ENCODE data around the gene PPIE.
"Not testable (repeated sequence)": the region's sequence is repeated elsewhere in the genome, so short reads cannot be mapped to it uniquely, and the experiment has no call there.

The PPIE gene

DNA sequence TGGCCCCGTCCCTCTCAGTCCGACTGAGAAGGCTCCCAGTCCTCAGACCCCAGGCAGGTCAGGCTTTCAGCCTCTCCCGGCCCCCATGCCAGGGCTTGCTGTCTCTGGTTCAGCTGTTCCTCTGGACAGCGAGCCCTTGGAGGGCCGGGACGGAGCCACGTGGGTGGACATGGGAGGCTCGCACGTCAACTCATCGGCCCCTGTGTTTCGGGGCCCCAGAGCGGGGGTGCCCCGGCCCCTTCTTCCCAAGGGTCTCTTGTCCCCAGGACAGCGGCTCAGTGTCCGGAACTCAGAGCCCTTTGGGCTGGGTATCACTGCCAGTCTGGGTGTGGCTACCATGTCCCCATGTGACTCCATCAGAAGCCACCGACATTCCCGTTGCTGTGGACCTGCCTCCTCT, 39.2 kb downstream of the PPIE start:
- H3K9ac ChIP-seq (ENCODE audit: low read length); H3K27ac ChIP-seq (ENCODE audit: low read length, poor library complexity, severe bottlenecking); H3K79me1 ChIP-seq (replicated peaks; ENCODE audit: low read length, poor library complexity, severe bottlenecking); H2AFZ ChIP-seq (ENCODE audit: low read depth, low read length); H2BK12ac ChIP-seq (ENCODE audit: low read length in 2 of 2); H3K4me3 ChIP-seq (ENCODE audit: insufficient read depth in 1 of 2, low read depth in 1 of 2, low read length in 2 of 2); H2BK5ac ChIP-seq (ENCODE audit: low read depth, low read length, poor library complexity, severe bottlenecking); H2BK120ac ChIP-seq (ENCODE audit: low read depth, low read length); H3K36me3 ChIP-seq (ENCODE audit: control insufficient read depth in 1 of 2, insufficient read depth in 2 of 2, low read depth in 1 of 2, low read length in 2 of 2); H4K8ac ChIP-seq (ENCODE audit: low read length); H4K91ac ChIP-seq (ENCODE audit: low read length); H3K23ac ChIP-seq (ENCODE audit: low read length in 2 of 2); H2AK5ac ChIP-seq (ENCODE audit: low read length, severe bottlenecking); H3K4me1 ChIP-seq (ENCODE audit: control insufficient read depth, insufficient read depth, low read depth, low read length); H3K14ac ChIP-seq (ENCODE audit: low read length in 2 of 2); H3K4ac ChIP-seq (ENCODE audit: low read depth in 1 of 2, low read length in 2 of 2); H2BK15ac ChIP-seq (ENCODE audit: low read depth, poor library complexity, severe bottlenecking); H3K4me2 ChIP-seq (ENCODE audit: low read length, poor library complexity, severe bottlenecking); DNase-seq; H3K18ac ChIP-seq (ENCODE audit: low read depth in 1 of 2, low read length in 2 of 2); H3K9me3 ChIP-seq (ENCODE audit: control insufficient read depth, low read length): not testable (repeated sequence)
- 95% methylated on average over 12 of the region's 17 CpGs for WGBS
- peaks cover 30 to 46% of the 10 kb centered on the region in 2 experiments for H3K27me3 ChIP-seq (ENCODE audit: control insufficient read depth in 1 of 2, insufficient read depth in 1 of 2, low read length in 2 of 2)

DNA sequence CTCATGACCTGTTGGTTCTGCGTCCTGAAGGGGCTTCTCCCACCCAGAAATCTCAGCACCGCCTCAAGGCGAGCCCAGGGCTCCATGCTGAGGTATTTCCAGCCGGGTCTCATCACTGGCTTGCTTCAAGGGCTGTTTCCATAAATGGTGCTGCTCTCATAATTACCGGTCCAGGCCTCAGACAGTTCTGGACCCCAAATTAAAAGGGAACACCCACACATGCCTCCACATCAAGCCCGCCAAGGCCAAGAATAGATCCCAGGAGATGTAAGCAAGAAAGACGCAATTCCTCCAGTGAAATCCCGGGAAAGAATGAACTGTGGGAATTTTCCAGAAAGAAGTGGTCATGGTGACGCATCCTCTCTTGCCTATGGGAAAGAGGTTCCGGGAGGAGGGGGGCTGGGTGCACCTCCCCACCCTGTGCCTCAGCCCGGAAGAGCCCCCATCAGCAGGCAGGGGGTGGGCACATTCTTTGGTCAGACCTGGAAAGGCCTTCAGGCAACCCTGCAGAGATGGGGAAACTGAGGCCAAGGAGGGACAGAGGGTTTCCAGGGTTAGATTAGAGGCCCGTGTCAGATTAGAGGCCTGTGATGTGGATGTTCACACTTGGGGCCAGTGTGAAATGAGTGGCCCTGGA, 39.9 kb downstream of the PPIE start:
- H4K91ac ChIP-seq (ENCODE audit: low read length); H3K14ac ChIP-seq (ENCODE audit: low read length in 2 of 2); H2BK5ac ChIP-seq (ENCODE audit: low read depth, low read length, poor library complexity, severe bottlenecking); H3K36me3 ChIP-seq (ENCODE audit: control insufficient read depth in 1 of 2, insufficient read depth in 2 of 2, low read depth in 1 of 2, low read length in 2 of 2); H2BK120ac ChIP-seq (ENCODE audit: low read depth, low read length); H3K9me3 ChIP-seq (ENCODE audit: control insufficient read depth, low read length); H3K79me1 ChIP-seq (replicated peaks; ENCODE audit: low read length, poor library complexity, severe bottlenecking); H3K4me2 ChIP-seq (ENCODE audit: low read length, poor library complexity, severe bottlenecking); H3K27ac ChIP-seq (ENCODE audit: low read length, poor library complexity, severe bottlenecking); H2BK15ac ChIP-seq (ENCODE audit: low read depth, poor library complexity, severe bottlenecking); H2AFZ ChIP-seq (ENCODE audit: low read depth, low read length); H3K23ac ChIP-seq (ENCODE audit: low read length in 2 of 2); H3K4me3 ChIP-seq (ENCODE audit: insufficient read depth in 1 of 2, low read depth in 1 of 2, low read length in 2 of 2); DNase-seq; H3K4me1 ChIP-seq (ENCODE audit: control insufficient read depth, insufficient read depth, low read depth, low read length); H4K8ac ChIP-seq (ENCODE audit: low read length); H2AK5ac ChIP-seq (ENCODE audit: low read length, severe bottlenecking); H2BK12ac ChIP-seq (ENCODE audit: low read length in 2 of 2); H3K18ac ChIP-seq (ENCODE audit: low read depth in 1 of 2, low read length in 2 of 2); H3K4ac ChIP-seq (ENCODE audit: low read depth in 1 of 2, low read length in 2 of 2); H3K9ac ChIP-seq (ENCODE audit: low read length): not testable (repeated sequence)
- H3K27me3 ChIP-seq (ENCODE audit: control insufficient read depth in 1 of 2, insufficient read depth in 1 of 2, low read length in 2 of 2), result peaks cover 37 to 53% of the 10 kb centered on the region in 2 experiments
- 82% methylated on average over 10 of the region's 12 CpGs for WGBS

DNA sequence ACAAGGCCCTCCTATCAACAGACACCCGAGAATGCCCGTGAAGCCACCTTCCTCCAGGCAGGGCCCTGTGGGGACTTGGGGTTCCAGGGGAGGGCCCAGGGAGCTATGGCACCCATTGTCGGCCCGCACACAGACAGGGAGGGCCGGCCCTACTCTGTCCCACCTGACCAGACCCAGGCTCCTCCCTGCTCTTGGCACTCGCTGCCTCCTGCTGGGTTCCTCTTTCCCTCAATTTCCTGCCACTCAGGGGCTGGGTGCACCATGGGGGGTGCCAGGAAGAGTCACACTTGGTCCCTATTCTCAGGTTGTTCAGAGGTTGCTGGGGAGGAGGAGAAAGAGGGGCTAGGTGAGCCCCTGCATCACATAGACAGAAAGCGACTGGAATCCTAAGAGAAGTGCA, 40.5 kb downstream of the PPIE start:
- Histone ChIP-seq H3K4ac (ENCODE audit: low read depth in 1 of 2, low read length in 2 of 2) (no peak overlapping the region), H3K27ac (ENCODE audit: low read length, poor library complexity, severe bottlenecking) (no peak overlapping the region), H3K9ac (ENCODE audit: low read length) (no peak overlapping the region), H3K4me1 (ENCODE audit: control insufficient read depth, insufficient read depth, low read depth, low read length) (peaks cover 2% of the 10 kb centered on the region), H4K91ac (ENCODE audit: low read length) (no peak overlapping the region), H2BK5ac (ENCODE audit: low read depth, low read length, poor library complexity, severe bottlenecking) (no peak overlapping the region), H3K9me3 (ENCODE audit: control insufficient read depth, low read length) (no peaks in the 10 kb centered on the region), H2AFZ (ENCODE audit: low read depth, low read length) (no peak overlapping the region), H3K14ac (ENCODE audit: low read length in 2 of 2) (no peak overlapping the region), H2BK15ac (ENCODE audit: low read depth, poor library complexity, severe bottlenecking) (no peak overlapping the region), H3K79me1 (replicated peaks; ENCODE audit: low read length, poor library complexity, severe bottlenecking) (no peaks in the 10 kb centered on the region), H3K23ac (ENCODE audit: low read length in 2 of 2) (no peak overlapping the region), H3K18ac (ENCODE audit: low read depth in 1 of 2, low read length in 2 of 2) (no peak overlapping the region), H4K8ac (ENCODE audit: low read length) (no peak overlapping the region), H3K4me2 (ENCODE audit: low read length, poor library complexity, severe bottlenecking) (no peak overlapping the region), H2BK120ac (ENCODE audit: low read depth, low read length) (no peak overlapping the region), H3K36me3 (ENCODE audit: control insufficient read depth in 1 of 2, insufficient read depth in 2 of 2, low read depth in 1 of 2, low read length in 2 of 2) (no peaks in the 10 kb centered on the region), H3K4me3 (ENCODE audit: insufficient read depth in 1 of 2, low read depth in 1 of 2, low read length in 2 of 2) (no peak overlapping the region), H3K27me3 (ENCODE audit: control insufficient read depth in 1 of 2, insufficient read depth in 1 of 2, low read length in 2 of 2) (peaks cover 41 to 58% of the 10 kb centered on the region in 2 experiments), H2BK12ac (ENCODE audit: low read length in 2 of 2) (no peak overlapping the region), H2AK5ac (ENCODE audit: low read length, severe bottlenecking) (no peak overlapping the region)
- 100% methylated on average over 3 of the region's 7 CpGs for WGBS
- no peak for DNase-seq

DNA sequence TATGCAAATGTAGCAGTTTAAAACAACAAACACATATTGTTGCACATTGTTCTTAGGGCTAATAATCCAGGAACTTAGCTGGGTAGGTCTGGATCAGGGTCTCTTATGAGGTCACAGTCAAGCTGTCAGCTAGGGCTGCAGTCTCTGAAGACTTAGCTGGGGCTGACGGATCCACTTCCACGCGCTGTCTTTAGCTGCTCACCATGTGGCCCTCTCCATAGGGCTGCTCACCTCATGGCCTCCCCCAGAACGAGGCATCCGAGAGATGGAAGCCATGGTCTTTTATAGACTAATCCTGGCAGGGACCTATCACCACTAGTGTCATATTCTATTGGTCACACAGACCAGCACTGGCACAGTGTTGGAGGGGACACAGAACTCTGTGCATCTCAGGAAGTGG, 41.1 kb downstream of the PPIE start:
- no peak overlapping the region for H3K14ac ChIP-seq (ENCODE audit: low read length in 2 of 2)
- DNase-seq, result no peak
- H2BK120ac ChIP-seq (ENCODE audit: low read depth, low read length), result no peak overlapping the region
- no peak overlapping the region for H2BK15ac ChIP-seq (ENCODE audit: low read depth, poor library complexity, severe bottlenecking)
- no peak overlapping the region for H2BK12ac ChIP-seq (ENCODE audit: low read length in 2 of 2)
- no peak overlapping the region for H3K27ac ChIP-seq (ENCODE audit: low read length, poor library complexity, severe bottlenecking)
- H2AFZ ChIP-seq (ENCODE audit: low read depth, low read length), result no peak overlapping the region
- H4K8ac ChIP-seq (ENCODE audit: low read length), result no peak overlapping the region
- no peak overlapping the region for H3K4ac ChIP-seq (ENCODE audit: low read depth in 1 of 2, low read length in 2 of 2)
- H3K18ac ChIP-seq (ENCODE audit: low read depth in 1 of 2, low read length in 2 of 2), result no peak overlapping the region
- no peak overlapping the region for H2BK5ac ChIP-seq (ENCODE audit: low read depth, low read length, poor library complexity, severe bottlenecking)
- no peaks in the 10 kb centered on the region for H3K9me3 ChIP-seq (ENCODE audit: control insufficient read depth, low read length)
- H3K27me3 ChIP-seq (ENCODE audit: control insufficient read depth in 1 of 2, insufficient read depth in 1 of 2, low read length in 2 of 2), result peaks cover 41 to 58% of the 10 kb centered on the region in 2 experiments
- H3K36me3 ChIP-seq (ENCODE audit: control insufficient read depth in 1 of 2, insufficient read depth in 2 of 2, low read depth in 1 of 2, low read length in 2 of 2), result no peaks in the 10 kb centered on the region
- H3K4me2 ChIP-seq (ENCODE audit: low read length, poor library complexity, severe bottlenecking), result no peak overlapping the region
- peaks cover 2% of the 10 kb centered on the region for H3K4me1 ChIP-seq (ENCODE audit: control insufficient read depth, insufficient read depth, low read depth, low read length)
- H3K23ac ChIP-seq (ENCODE audit: low read length in 2 of 2), result no peak overlapping the region
- no peak overlapping the region for H2AK5ac ChIP-seq (ENCODE audit: low read length, severe bottlenecking)
- no peak overlapping the region for H4K91ac ChIP-seq (ENCODE audit: low read length)
- H3K9ac ChIP-seq (ENCODE audit: low read length), result no peak overlapping the region
- no peaks in the 10 kb centered on the region for H3K79me1 ChIP-seq (replicated peaks; ENCODE audit: low read length, poor library complexity, severe bottlenecking)
- H3K4me3 ChIP-seq (ENCODE audit: insufficient read depth in 1 of 2, low read depth in 1 of 2, low read length in 2 of 2), result no peak overlapping the region
- 76% methylated on average over 5 of the region's 5 CpGs for WGBS
